Activated CD4-positive, alpha-beta T cell treated with anti-CD3 and anti-CD28 coated beads, Interleukin-2, amount 50 U/mL, for 48 hours (primary cell): Measurements from ENCODE around the gene COMP.

ENCODE experiments used
- DNase-seq, 2 experiments: peaks; one replicate each; pipeline ENCODE4 v3.0.0-alpha.2; 2020

The COMP gene

GRCh38 chr19:18768997-18769891 is 21.9 kb downstream of the COMP start:
- no peak for DNase-seq

- DNase-seq = no peak
These were observed 22.9 kb downstream of the COMP start for GRCh38 chr19:18768046-18768771.

GRCh38 chr19:18765224-18765623 is 25.9 kb downstream of the COMP start:
- no peak for DNase-seq

GRCh38 chr19:18764591-18765051 is 26.5 kb downstream of the COMP start:
- DNase-seq = no peak

GRCh38 chr19:18763674-18764590 is 27.2 kb downstream of the COMP start:
- DNase-seq = no peak

GRCh38 chr19:18762125-18763023 is 28.7 kb downstream of the COMP start:
- DNase-seq = no peak

GRCh38 chr19:18761531-18762110 is 29.5 kb downstream of the COMP start:
- DNase-seq = no peak

GRCh38 chr19:18760440-18761383 is 30.4 kb downstream of the COMP start:
- no peak for DNase-seq

- DNase-seq = no peak
These were observed 31.1 kb downstream of the COMP start for GRCh38 chr19:18759995-18760426.

GRCh38 chr19:18759304-18759994 is 31.7 kb downstream of the COMP start:
- no peak for DNase-seq

GRCh38 chr19:18756896-18757295 is 34.2 kb downstream of the COMP start:
- DNase-seq = no peak

GRCh38 chr19:18754501-18754900 is 36.6 kb downstream of the COMP start:
- no peak for DNase-seq

GRCh38 chr19:18751571-18751970 is 39.5 kb downstream of the COMP start:
- DNase-seq = no peak

- no peak for DNase-seq
These were observed 40.7 kb downstream of the COMP start for GRCh38 chr19:18750295-18750970.

- no peak for DNase-seq
These were observed 41.5 kb downstream of the COMP start for GRCh38 chr19:18749362-18750231.

GRCh38 chr19:18746401-18747325 is 44.4 kb downstream of the COMP start:
- DNase-seq = no peak

- no peak for DNase-seq
These were observed 45.2 kb downstream of the COMP start for GRCh38 chr19:18745931-18746330.
